Hematopoietic multipotent progenitor cell (in vitro differentiated cells): ENCODE measurements around the gene MTSS2. TPM values are rescaled to one million over a fixed set of nuclear protein-coding genes. Genes with fewer than 3 reads are reported as not detected.

ENCODE experiments used
- DNase-seq, 3 donors: peaks; one replicate each; pipeline ENCODE4 v3.0.0-alpha.2; 2011 to 2015; ENCODE audit warnings: low read depth in 2 of 3, low spot score in 2 of 3
- total RNA-seq: library from RNA; depleted of rRNA; stranded (reverse); fragments of >200 nt; gene quantifications from one replicate; pipeline ENCODE4 v1.2.3, GENCODE V29; 2012

MTSS2 gene
- total RNA-seq, 1 donor, result 14.8 TPM

DNA sequence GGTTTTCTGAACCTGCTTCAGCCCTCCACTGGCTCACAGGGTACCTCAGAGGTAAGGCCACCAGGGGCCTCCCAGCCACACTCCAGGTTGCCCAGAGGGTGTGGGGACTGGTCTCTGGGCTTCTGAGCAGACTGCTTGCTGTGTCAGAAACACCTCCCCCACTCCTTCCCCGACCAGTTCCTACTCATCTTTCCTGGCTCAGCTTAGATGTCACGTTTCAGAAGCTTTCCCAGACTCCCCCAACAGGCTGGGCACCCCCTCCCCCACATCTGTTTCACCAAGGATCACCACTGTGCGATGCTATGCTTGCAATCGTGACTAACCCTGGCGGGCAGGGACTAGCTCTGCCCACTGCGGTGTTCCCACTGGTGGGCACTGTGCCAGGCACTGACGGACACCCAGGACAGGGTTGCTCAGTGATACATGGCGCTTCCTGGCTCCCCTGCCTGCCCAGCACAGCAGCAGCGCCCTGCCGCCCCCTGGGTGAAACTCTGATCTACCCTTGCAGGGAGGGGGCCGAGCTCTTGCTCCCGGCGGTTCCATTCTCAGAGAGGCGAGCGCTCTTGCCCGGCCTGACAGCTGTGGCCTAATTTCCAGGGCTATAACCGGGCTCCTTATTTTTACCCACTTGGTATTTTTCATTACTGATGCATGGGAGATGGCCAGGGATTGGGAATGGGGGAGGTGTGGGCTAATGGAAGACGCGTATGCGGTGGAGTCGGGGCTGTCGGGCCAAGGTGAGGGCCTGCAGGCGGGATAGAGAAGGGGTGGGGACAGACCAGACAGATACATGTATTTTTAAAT, 29.4 kb upstream of the MTSS2 start:
- DNase-seq, result no peak

DNA sequence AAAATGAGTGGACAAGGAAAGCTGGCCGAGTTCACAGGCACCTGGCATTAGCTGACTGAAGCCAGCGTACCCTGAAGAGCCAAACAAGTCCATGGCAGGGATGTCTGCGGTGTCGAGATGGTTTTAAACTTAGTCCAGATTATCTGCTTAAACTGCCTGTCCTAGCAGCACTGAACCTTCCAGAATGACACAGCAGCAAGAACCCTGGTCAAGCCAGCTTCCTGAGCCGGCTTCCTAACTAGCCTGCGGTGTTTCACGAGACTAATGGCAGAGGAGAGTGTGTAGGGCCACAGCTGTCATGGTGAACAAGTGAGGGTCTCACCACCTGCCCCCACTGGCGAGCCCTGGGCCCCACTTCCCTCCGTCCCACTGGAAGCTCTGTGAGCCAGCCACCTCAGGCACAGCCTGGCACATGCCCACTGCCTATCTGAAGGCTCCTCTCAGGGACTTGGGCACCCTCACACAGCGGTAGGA, 28.8 kb upstream of the MTSS2 start:
- DNase-seq, result no peak

DNA sequence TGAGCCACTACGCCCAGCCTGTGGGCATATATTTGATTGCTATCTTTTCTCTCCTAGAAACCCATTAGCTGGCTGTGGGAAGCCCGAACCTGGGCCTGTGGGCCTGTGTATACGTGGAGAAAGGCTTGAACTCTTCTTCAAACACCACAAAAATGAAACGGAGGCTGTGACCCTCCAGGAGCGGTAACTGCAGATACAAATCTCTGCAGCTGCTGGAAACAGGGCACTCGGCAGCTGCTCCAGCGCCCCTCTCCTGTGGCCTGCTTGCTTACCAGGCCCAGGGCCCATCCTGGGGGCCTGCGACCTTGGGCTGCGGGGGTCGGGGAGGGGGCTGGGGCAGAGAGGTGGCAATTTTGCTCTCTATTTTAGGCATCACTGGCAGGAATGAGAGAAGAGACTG, 28.0 kb upstream of the MTSS2 start:
- DNase-seq, result no peak

DNA sequence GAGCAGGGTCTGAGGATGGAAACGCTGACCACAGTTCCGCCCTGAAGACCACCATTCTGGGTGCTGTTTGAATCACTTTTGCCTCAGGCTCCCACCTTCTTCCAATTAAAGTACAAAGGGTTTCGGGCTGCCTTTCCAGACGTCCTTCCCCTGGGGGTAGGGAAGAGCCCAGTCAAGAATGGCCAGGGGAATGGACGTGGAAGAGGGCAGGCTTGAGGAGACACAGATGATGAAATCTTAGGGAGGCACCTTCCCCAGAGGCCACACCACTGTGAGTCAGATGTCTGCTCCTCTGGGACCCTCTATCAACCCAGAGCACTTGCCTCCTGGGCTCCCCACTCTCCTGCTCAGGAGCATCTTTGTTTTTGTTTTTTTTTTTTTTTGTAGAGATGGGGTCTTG, 27.5 kb upstream of the MTSS2 start:
- DNase-seq, result no peak

DNA sequence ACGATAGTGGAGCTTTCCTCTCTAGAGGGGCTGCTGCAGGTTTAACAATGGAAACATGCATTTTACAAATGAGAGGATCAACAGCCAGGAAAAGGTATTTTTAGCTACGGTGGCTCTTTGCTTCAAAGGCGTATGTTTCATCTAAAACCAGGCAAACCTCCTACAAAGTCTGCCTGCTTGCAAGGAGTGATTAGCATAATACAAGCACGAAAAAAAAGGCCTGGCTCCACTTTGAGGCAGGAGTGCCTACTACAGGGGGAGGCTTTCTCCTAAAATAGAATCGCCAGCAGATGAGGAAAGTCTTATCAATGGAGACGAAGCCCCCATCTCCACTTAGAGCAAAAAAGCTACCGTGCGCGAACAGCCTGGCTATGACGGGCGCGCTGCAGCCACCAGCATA, 27.1 kb upstream of the MTSS2 start:
- no peak for DNase-seq

DNA sequence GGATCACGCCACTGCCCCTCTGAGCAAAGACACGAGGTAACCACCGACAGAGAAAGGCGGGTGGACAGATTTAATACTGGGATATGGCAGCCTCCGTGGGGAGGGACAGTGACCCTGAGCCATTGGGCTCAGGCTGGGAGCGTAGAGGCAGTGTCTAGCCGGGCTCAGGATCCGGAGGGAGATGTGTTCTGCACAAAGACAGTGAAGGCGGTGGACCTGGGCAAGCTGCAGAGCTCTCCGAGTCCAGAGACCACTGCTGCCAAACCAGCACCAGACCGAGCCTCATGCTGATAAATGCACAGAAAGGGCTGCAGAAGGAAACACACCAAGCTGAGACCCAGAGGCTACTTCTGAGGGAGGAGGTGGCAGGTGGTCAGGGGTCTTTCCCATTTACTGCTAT, 26.5 kb upstream of the MTSS2 start:
- DNase-seq, result no peak

DNA sequence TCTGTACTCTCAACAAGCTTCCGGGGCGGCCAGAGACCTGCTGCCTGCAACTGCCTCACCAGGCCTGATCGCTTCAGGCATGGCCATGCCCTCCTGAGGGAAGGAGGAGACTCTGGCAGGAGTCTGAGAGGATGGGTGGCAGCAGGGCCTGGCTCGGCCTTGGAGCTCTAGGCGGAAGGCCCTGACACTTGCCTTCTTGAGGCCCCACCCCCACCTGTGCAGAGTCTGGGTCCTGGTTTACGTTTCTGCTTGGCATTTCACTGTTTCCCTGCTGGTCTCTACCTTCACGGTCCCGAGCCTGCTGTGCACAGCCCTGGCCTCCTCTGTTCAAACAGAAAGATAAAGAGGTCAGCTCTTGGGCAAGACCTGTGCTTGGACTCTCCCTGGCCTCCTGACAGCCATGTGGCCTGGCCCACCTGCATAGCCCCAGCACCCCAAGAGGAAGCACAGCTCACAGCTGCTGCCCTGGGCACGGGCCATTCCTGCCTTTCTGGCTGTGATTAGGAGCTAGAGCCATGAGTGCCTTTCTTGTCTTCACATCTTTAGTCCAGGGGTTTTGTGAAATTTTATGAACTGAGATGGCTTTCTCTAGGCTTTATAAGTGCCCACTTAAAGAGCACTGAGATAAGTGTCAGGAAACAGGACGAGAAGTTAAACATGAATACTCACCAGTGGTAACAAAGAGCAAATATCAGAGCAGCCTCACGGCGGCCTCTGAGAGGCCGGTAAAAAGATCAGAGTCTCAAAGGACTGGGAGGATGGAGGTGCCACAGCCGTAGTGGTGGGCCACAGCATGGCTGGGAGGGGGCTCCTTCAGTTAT, 25.6 kb upstream of the MTSS2 start:
- DNase-seq, result no peak

DNA sequence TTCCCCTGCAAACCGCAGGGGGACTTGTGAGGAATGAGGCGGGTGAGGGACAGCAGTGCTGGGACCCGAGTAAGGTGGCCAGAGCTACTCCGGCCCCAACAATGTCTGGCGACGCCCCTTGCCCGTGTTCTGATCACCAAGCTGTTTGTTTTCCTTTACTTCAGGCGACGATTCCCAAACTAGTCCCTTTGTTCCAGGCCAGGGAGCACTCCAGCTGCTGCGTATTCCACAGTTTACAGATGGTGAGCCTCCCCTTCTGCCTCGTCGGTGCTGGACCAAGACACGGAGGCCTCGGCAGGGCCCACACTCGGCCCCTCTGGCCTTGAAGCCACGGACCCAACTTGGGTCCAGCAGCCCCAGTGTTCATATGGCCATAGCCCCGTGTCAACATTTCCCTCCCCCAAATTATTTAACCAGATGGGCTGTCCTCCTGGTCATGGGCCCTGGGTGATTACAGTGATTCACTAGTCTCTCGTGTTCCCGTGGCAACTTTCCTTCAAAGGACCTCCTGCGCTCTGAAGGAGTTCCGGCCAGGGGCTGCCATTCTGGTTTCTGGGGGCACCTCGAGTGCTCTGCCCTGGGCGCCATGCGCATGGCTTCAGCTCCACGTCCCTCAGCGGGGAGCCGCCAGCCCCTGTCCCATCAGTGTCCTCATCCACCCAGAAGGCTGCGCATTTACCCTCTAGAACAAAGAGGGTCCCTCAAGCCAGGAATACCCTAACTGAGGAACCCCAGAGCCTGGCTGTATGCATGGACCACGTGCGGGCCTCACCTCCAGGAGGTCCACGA, 24.8 kb upstream of the MTSS2 start:
- no peak for DNase-seq

DNA sequence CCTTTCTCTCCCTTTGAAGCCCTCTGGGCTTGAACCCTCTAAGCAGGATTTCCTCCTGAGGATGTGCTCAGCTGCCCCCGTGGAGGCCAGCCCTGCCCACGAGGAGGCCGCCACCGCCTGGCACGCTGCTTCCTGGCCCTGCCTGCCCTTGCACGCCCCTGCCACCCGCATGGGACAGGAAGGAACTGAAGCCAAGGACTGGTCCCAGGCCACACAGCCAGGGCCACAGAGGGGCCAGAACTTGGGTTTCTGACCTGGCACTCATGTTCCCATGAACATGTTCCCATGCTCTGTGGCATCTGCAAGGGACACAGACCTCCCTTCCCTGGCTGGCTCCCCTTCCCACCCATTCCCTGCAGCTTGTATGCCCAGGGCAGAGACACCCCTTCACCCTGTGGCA, 24.1 kb upstream of the MTSS2 start:
- DNase-seq, result no peak

DNA sequence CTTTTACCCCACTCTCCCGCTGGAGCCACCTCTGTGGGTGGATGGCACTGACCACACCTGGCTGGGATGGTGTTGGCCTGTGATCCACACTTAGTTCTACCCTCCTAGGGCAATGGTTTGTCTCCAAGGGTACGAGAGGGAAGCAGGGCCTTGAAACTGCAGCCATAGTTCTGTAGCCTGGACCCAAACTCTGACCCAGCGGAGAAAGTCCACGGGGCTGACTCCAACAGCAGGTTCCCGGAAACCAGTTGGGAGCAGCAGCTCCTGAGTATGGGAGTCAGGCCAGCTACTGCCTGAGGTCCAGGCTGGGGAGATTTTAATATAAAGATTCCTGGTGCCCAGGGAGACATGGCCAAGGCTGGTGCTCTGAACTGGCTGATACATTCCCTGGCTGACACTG, 23.6 kb upstream of the MTSS2 start:
- DNase-seq, result no peak

DNA sequence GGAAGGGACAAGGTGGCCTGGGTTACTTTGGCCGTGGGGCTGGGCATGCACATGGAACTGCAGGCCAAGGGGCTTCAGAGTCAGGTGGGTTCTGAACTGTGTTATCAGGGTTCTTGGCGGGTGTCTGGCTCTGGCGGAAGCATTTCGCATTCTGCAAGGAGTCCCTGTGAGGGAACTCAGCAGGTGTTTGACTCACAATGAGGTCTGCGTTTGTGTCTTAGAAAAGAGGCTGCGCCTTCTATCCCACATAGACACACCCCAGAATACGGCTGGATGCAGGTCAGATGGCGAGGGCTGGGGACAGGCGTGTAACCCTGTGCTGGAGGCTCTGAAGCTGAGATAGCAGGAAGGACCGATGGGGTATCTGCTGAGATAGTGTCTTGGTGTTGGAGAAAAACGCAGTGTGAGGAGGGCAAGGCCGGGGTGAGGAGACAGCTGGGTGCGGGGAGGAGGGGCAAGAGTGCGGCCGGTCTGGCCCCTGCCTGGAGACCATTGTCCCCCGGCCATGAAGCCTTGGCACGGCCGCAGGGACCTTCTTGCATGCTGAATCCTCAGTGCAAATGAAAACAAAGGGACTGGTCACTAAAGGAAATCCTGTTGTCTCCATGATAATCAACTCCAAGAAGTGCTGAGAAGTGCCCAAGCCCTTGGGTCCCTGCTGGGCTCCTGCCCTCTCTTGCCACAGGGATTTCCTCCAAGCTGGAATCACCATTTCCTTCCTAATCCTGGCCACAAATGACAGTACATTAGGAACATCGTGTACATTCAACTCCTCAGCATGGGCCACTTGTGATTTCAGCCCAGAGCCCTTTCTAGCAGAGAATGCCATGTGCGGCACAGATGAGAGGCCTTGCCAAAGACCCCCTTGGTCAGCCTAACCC, 22.8 kb upstream of the MTSS2 start:
- no peak for DNase-seq

DNA sequence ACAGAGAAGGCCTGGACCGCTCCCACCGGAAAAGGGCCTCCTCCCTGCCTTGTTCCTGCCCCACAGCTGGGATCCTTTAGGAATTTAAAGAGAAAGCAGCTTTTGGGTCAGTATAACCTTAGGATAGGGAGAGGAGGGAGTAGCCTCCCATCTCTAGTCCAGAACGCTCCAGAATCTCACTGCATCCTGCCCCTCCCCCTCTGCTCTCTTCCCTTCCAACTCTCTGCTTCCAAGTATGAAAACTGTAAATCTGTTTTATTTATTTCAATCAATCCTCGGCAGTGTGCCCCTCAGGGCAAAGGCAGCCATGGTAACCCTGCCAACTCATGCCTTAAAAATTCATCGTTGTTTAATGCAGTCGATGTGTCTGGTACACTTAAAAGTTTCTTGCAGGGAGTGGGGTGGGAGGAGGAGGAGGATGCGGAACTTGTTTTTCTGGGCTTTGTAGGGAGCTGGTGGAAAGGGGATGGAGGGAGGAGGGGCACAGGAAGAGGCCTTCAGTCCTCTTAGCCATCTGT, 21.2 kb upstream of the MTSS2 start:
- DNase-seq, result no peak

DNA sequence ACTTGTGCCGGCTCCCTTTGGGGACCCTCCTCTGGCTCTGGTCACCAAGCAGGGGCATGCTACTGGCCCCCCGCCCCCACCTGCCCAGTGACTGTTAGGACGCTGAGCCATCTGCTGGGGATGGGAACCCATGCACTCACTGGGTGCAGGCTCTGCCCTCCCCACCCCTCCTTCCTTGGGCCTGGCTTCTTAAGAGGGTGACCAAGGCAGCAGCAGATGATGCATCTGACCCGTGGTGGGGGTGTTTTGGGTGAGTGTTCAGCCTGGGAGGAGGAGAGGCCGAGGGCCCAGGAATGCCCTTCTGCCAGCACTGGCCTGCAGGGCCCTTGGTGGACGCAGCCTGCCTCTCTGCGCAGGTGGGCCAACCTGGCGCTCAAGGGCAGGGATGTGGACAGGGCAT, 19.2 kb upstream of the MTSS2 start:
- no peak for DNase-seq

DNA sequence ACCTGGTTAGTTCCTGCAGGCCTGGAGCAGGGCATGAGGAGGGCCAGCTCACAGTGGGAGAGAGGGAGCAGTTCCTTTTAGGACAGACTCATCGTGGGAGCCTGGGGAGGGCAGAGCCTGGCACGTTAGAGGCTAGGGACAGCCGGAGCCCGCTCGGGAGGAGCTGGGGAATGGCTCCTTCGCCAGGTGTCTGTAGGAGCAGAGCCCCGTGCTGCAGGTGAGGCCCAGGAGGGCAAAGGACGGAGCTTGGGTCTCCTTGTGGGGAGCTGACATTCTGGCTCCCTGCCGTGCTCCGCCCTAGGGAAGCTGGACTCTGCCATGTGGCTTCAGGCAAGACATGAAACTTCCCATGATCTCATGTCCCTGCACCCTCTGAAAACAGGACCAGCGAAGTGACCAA, 18.7 kb upstream of the MTSS2 start:
- no peak for DNase-seq

DNA sequence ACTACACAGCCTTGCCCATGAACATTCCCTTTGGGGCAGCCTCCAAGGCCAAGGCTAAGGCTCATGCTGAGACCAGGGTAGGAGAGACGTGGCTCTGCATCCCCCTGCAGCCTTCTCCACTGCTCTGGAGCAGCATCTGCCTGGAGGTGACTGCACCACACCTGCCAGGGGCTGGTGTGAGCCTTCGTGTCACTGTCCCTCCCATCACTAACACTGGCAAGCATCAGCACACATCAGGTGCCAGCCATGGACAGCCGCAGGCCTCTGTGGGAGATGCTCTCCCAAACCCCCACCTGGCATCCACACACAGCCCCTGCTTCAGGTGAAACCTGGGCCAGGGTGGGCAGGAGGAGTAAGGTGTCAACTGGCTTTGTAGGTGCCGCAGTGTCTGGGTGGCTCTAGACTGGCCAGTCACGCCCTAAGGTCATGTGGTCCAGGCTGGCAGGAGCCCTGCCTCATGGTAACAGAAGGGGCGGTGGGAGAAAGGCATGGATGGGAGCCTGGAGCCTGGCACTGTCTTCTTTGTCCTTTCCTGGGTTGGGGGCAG, 18.1 kb upstream of the MTSS2 start:
- DNase-seq, result no peak

DNA sequence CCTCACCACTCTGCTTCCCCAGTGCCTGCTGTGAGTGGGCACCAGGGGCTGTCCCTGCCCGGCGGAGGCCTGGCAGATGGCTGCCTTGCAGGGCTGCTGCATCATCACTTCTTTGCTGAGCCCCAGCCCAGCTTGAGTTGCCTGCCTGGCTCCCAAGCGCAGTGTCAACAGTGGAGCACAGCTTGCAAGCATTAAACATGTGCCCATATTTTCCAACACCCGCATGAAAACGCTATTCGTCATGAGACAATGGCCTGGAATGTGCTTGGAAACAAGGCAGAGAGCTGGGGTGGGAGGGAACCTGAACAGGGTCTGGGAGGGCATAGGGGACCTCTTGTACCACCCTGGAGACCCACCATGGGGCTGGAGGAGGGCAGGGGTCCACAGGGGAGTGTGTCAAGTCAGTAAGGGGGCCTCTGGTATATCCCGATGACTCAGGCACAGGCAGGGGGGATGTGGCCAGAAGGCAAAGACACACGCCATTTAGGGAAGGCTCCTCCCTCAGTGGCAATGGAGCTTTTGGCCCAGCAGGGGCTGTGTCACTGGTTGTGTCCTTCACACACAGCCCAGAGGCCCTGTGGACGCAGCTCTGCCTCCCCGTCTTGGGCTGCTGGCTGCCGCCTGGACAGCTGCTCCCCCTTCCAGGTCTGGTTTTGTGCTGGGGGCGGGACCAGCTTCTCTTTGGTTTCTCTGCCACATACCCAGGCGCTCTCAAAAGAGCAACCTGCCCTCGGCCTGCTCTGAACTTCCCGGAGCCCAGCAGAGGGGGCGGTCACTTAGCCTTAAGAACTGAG, 17.4 kb upstream of the MTSS2 start:
- no peak for DNase-seq

DNA sequence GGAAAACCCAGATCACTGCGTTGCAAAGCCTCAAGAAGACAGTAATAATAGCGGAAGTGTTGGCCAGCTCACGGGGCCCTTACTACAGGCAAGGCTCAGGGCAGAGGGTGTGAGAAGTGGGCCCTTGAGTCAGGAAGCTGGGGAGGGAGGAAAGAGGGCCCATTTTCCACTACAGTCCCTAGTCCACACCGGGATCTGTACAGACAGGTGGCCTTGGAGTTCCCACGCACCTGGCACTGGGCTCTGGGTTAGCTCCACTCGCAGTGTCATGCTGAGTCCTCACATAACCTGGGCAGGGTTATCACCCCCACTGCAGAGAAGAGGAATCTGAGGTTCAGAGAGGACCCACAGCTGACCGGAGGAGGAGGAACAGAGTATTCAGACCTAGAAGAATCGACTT, 16.8 kb upstream of the MTSS2 start:
- DNase-seq, result no peak

DNA sequence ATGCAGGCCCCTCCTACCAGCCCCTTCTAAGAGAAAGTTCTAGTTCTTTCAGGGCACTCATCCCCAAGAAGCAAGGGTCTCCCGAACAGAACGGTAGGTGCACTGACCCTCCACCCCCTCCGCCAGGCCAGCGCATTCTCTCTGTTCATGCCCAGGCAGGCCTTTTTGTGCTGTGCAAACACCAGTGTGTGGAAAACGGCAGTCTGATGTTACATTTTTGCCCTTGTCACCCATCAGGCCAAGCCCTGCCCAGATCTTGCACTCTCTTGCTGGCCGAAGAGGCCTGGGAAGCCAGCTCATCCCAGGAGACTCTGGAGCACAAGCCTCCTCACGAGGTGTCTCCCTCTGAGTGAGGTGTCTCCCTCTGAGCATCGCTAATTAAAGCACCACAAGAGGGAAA, 16.1 kb upstream of the MTSS2 start:
- no peak for DNase-seq

DNA sequence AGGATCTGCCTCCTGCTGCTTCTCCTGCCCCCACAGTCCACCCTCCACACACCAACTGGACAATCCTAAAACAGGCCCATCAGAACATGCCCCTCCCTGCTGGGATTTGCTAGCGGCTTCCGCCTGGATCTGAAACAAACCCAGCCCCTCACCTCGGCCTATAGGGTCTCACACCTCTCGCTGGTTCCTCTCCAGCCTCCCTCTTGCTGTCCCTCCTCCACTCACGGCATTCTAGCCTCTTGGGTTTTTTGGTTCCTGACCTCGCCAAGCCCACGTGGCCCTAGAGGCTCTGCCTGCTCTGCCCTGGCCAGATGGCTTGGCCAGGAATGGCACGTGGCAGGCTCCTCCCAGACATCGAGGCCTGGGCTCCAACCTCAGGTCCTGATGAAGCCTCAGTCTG, 15.7 kb upstream of the MTSS2 start:
- DNase-seq, result no peak
